ENCODE data around the gene TSFM.
A peak's percentile ranks its signal among the peaks of the same experiment; 100 is the strongest.

The TSFM gene

GRCh38 chr12:57758552-57759359 lies 23.8 kb upstream of the TSFM start:
- Histone ChIP-seq H3K4me3 (ENCODE audit: low read depth, low read length) (no peak overlapping the region), H3K27ac (ENCODE audit: extremely low read depth, low read depth, low read length) (no peak overlapping the region), H3K4me1 (ENCODE audit: control insufficient read depth, insufficient read depth, low read length) (peaks cover 6% of the 10 kb centered on the region; the same call in 1 of the 2 replicates), H3K36me3 (ENCODE audit: control insufficient read depth in 2 of 2, insufficient read depth in 1 of 2, low read length in 2 of 2) (peaks cover 10 to 46% of the 10 kb centered on the region in 2 experiments), H3K9me3 (ENCODE audit: control insufficient read depth, insufficient read depth, low read depth, low read length) (no peaks in the 10 kb centered on the region)
- POLR2A ChIA-PET: interaction anchor here (1.0 to 1.2 kb wide), 3 partner anchors 14 to 183 kb away, joined by 3 to 4 read pairs (median 3); partner anchors contain the start of genes ATP23, EEF1AKMT3 and TSPAN31
- CTCF ChIA-PET: interaction anchor here (0.6 to 2.3 kb wide), 17 partner anchors 9 to 583 kb away, joined by 3 to 8 read pairs (median 4); partner anchors contain the start of gene TSPAN31
- TF ChIP-seq SP2 (tag by site-specific recombination; IDR thresholded peaks at IDR 0.05): no peak
- no peak for TF ChIP-seq ZSCAN16 (tag by site-specific recombination; IDR thresholded peaks at IDR 0.05)

GRCh38 chr12:57759360-57759980 lies 23.1 kb upstream of the TSFM start:
- H3K4me3 ChIP-seq (ENCODE audit: low read depth, low read length): no peak overlapping the region
- CTCF ChIA-PET: interaction anchor here (0.5 to 2.3 kb wide), 27 partner anchors 9 to 967 kb away, joined by 3 to 8 read pairs (median 4); partner anchors contain the start of genes EEF1AKMT3, INHBE, METTL1 and TSPAN31
- H3K36me3 ChIP-seq (ENCODE audit: control insufficient read depth in 2 of 2, insufficient read depth in 1 of 2, low read length in 2 of 2): peaks cover 10 to 46% of the 10 kb centered on the region in 2 experiments
- POLR2A ChIA-PET: interaction anchor here (0.6 to 1.2 kb wide), 5 partner anchors 13 to 391 kb away, joined by 3 to 4 read pairs (median 3); partner anchors contain the start of genes ATP23, EEF1AKMT3 and TSPAN31
- TF ChIP-seq ZFHX2 (tag by site-specific recombination; conservative IDR thresholded peaks at IDR 0.05): peak; percentile 48
- no peak for TF ChIP-seq WT1 (tag by site-specific recombination; IDR thresholded peaks at IDR 0.05)
- TF ChIP-seq ZBTB44 (tag by site-specific recombination; IDR thresholded peaks at IDR 0.05): peak; percentile 39
- peak; percentile 64 for TF ChIP-seq EGR2 (tag by site-specific recombination; IDR thresholded peaks at IDR 0.05; ENCODE audit: low read depth)
- TF ChIP-seq CTCF (tag by site-specific recombination; IDR thresholded peaks at IDR 0.05): peak; percentile 27; the same call in 1 of the 2 replicates
- no peak overlapping the region for H3K27ac ChIP-seq (ENCODE audit: extremely low read depth, low read depth, low read length)
- 0 out of 2 replicates have a peak, but pooled peaks cover 1% of the 10 kb centered on the region for H3K4me1 ChIP-seq (ENCODE audit: control insufficient read depth, insufficient read depth, low read length)
- no peaks in the 10 kb centered on the region for H3K9me3 ChIP-seq (ENCODE audit: control insufficient read depth, insufficient read depth, low read depth, low read length)

- H3K9me3 ChIP-seq (ENCODE audit: control insufficient read depth, insufficient read depth, low read depth, low read length): no peaks in the 10 kb centered on the region
Measured at GRCh38 chr12:57760347-57760982, 22.1 kb upstream of the TSFM start.

More at GRCh38 chr12:57760347-57760982, 22.1 kb upstream of the TSFM start:
- no peaks in the 10 kb centered on the region for H3K4me1 ChIP-seq (ENCODE audit: control insufficient read depth, insufficient read depth, low read length)
- CTCF ChIA-PET: interaction anchor here (0.6 to 2.3 kb wide), 9 partner anchors 8 to 49 kb away, joined by 3 to 7 read pairs (median 4); partner anchors contain the start of genes CDK4 and TSPAN31
- peaks cover 10 to 46% of the 10 kb centered on the region in 2 experiments for H3K36me3 ChIP-seq (ENCODE audit: control insufficient read depth in 2 of 2, insufficient read depth in 1 of 2, low read length in 2 of 2)
- H3K4me3 ChIP-seq (ENCODE audit: low read depth, low read length): no peak overlapping the region
- POLR2A ChIA-PET: interaction anchor here (1.1 to 1.2 kb wide), 2 partner anchors 18 to 36 kb away, joined by 3 read pairs; no protein-coding TSS in a partner anchor
- no peak overlapping the region for H3K27ac ChIP-seq (ENCODE audit: extremely low read depth, low read depth, low read length)
- TF ChIP-seq REST (tag by site-specific recombination; IDR thresholded peaks at IDR 0.05) (peak; percentile 98), ZNF146 (tag by site-specific recombination; IDR thresholded peaks at IDR 0.05) (no peak)

Measured in HEK293 (cell line).